Ovary (tissue), 3 donors: ENCODE data around the gene MGAT5B.

Source experiments
- POLR2A ChIP-seq: fragments of 450-650 bp; IDR thresholded peaks from one replicate; pipeline ENCODE4 v1.6.1; 2017; ENCODE audit warnings: antibody characterized with exemption, mild to moderate bottlenecking, moderate library complexity
- TF ChIP-seq, protein P1 (sequence below), 3 donors: fragments of 450-650 bp in 2 of 3; fragments of 200-600 bp in 1 of 3; IDR thresholded peaks; one replicate each; pipeline versions ENCODE4 v1.5.1 to v1.8.0; 2016 to 2022; ENCODE audit warnings: antibody characterized with exemption in 3 of 3, mild to moderate bottlenecking in 1 of 3
- donor health status: DM: no; HTN: no; CAD: no.

DNA sequence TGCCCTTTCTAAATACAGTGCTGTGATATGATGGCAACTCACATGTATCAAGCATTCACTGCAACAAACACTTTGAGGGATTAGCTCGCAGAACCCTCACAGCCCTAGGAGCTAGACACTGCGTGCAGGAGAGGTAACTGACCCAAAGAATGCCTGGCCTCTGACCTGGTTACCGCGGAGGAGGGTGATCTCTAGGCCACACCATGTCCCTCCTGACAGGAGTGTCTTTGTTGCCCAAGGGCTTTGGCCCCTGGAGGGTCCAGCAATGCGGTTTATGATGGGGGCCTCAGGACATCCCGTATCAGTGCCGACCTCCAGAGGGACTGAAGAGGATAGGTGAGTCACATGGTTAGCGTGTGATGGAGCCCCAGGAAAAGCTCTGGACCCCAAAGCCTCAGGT lies 130.6 kb downstream of the MGAT5B start:
- TF ChIP-seq, protein P1, sequence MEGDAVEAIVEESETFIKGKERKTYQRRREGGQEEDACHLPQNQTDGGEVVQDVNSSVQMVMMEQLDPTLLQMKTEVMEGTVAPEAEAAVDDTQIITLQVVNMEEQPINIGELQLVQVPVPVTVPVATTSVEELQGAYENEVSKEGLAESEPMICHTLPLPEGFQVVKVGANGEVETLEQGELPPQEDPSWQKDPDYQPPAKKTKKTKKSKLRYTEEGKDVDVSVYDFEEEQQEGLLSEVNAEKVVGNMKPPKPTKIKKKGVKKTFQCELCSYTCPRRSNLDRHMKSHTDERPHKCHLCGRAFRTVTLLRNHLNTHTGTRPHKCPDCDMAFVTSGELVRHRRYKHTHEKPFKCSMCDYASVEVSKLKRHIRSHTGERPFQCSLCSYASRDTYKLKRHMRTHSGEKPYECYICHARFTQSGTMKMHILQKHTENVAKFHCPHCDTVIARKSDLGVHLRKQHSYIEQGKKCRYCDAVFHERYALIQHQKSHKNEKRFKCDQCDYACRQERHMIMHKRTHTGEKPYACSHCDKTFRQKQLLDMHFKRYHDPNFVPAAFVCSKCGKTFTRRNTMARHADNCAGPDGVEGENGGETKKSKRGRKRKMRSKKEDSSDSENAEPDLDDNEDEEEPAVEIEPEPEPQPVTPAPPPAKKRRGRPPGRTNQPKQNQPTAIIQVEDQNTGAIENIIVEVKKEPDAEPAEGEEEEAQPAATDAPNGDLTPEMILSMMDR (IDR thresholded peaks at IDR 0.05) = no peak
- no peak for TF ChIP-seq POLR2A
